Transverse colon (tissue), 3 donors: Measurements from ENCODE around the gene DCTD.

Experiments used
- CTCF ChIP-seq, 5 experiments: fragments of 200-600 bp in 3 of 5; fragments of 450-650 bp in 2 of 5; sonication (generic) in 3 of 5; IDR thresholded peaks; 1 replicate in 2 of 5; 2 replicates in 3 of 5; pipeline ENCODE4 v1.5.1; 2016 to 2017; ENCODE audit warnings: antibody characterized with exemption in 5 of 5, inconsistent platforms in 3 of 5, mild to moderate bottlenecking in 2 of 5, moderate library complexity in 1 of 5
- EP300 ChIP-seq: sonication (generic); formaldehyde crosslinking; IDR thresholded peaks from one replicate; pipeline ENCODE4 v1.6.1; 2017; ENCODE audit warnings: antibody characterized with exemption, low read depth
- POLR2A ChIP-seq: fragments of 450-650 bp; IDR thresholded peaks from one replicate; pipeline ENCODE4 v1.6.1; 2016; ENCODE audit warnings: antibody characterized with exemption, mild to moderate bottlenecking, moderate library complexity

DNA sequence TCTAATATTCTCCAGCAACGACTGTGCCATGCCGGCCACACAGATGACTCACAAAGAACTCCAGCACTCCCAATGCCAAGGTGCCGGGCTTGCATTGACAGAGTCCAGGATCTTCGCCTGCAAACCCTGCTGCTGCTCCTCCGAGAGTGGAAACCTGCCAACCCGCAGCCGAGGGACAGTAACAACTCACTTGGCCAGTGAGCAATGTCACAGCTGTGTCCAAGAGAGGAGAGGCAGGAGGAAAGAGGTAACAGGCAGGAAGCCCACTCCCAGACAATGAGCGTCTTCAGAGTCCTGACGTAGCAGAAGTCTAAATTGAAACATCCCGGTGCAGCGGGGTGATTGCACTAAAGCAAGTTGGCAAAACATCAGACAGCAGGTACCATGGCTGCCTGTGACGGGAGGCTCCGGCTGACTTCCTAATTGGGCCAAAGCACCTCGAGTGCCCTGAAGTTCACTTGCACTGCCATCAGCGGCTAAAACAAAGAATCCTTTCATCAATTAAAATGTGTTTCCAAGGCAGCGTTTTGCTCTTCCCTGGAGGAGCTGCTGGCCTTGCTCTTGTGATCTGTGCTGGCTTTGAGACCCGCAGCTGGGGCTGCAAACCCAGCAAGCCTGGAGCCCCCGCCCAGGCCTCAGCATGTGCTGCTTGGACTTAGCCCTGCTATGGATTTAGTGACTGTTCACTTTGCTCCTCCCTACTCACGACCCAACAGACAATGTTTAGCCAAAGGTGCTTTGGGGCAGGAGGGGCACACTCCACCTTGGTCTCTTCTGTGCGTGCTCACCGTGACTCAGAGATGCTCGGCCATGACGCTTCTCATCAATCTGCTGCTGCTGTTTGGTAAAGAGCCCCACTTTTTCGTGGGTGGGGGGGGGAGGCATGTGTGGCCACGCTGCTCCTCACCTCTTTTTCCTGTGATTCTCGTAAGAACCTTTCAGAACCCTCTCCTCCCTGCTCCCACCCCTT, 36.5 kb downstream of the DCTD start:
- TF ChIP-seq POLR2A (no peak), CTCF (IDR thresholded peaks at IDR 0.05) (no peak), EP300 (no peak)
